ENCODE measurements around the gene ILK.

DNA sequence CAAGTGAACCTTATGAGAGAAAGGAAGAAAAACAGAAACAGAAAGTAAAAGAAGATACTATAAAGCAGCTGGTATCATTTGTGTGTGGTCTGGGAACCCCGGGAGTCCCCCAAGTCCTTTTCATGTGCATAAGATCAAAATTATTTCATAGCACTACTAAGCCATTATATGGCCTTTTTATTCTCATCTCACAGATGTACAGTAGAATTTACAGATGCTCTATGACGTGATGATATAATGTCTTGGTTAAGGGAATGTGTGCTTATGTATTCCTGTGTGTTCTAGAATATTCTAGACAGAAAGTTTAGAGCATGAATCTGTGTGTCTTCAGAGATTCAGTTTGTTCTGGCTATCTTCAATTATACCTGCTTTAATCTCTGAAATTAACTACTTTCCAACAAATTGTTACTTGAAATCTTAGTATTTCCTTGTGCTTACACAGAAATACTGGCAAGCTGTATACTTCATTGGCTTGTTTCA lies 24.2 kb downstream of the ILK start:
- TF ChIP-seq, protein P1, sequence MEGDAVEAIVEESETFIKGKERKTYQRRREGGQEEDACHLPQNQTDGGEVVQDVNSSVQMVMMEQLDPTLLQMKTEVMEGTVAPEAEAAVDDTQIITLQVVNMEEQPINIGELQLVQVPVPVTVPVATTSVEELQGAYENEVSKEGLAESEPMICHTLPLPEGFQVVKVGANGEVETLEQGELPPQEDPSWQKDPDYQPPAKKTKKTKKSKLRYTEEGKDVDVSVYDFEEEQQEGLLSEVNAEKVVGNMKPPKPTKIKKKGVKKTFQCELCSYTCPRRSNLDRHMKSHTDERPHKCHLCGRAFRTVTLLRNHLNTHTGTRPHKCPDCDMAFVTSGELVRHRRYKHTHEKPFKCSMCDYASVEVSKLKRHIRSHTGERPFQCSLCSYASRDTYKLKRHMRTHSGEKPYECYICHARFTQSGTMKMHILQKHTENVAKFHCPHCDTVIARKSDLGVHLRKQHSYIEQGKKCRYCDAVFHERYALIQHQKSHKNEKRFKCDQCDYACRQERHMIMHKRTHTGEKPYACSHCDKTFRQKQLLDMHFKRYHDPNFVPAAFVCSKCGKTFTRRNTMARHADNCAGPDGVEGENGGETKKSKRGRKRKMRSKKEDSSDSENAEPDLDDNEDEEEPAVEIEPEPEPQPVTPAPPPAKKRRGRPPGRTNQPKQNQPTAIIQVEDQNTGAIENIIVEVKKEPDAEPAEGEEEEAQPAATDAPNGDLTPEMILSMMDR (IDR thresholded peaks at IDR 0.05; ENCODE audit: insufficient read depth, low read length): no peak
- TF ChIP-seq POLR2AphosphoS5 (IDR thresholded peaks at IDR 0.05; ENCODE audit: low read depth): no peak

Data from HL-60 (cell line).